Measurements from ENCODE around the gene COL11A1.

GRCh38 chr1:102857251-102857650, 251.1 kb downstream of the COL11A1 start:
- no peak for TF ChIP-seq REST (IDR thresholded peaks at IDR 0.05; ENCODE audit: low read depth)
- TF ChIP-seq, protein P1, sequence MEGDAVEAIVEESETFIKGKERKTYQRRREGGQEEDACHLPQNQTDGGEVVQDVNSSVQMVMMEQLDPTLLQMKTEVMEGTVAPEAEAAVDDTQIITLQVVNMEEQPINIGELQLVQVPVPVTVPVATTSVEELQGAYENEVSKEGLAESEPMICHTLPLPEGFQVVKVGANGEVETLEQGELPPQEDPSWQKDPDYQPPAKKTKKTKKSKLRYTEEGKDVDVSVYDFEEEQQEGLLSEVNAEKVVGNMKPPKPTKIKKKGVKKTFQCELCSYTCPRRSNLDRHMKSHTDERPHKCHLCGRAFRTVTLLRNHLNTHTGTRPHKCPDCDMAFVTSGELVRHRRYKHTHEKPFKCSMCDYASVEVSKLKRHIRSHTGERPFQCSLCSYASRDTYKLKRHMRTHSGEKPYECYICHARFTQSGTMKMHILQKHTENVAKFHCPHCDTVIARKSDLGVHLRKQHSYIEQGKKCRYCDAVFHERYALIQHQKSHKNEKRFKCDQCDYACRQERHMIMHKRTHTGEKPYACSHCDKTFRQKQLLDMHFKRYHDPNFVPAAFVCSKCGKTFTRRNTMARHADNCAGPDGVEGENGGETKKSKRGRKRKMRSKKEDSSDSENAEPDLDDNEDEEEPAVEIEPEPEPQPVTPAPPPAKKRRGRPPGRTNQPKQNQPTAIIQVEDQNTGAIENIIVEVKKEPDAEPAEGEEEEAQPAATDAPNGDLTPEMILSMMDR (IDR thresholded peaks at IDR 0.05 in 2 of 3, conservative IDR thresholded peaks at IDR 0.05 in 1 of 3; ENCODE audit: borderline replicate concordance in 1 of 3, insufficient read depth in 1 of 3, low read depth in 2 of 3, low read length in 2 of 3) = no peak
- no peak for TF ChIP-seq POLR2A (IDR thresholded peaks at IDR 0.05; ENCODE audit: borderline replicate concordance, extremely low read depth, insufficient read depth, insufficient read length)
- TF ChIP-seq EZH2 (IDR thresholded peaks at IDR 0.05) = no peak
- TF ChIP-seq TCF7L2 (IDR thresholded peaks at IDR 0.05; ENCODE audit: borderline replicate concordance, extremely low read depth, insufficient read depth, insufficient read length) = no peak
- TF ChIP-seq EZH2phosphoT487 (IDR thresholded peaks at IDR 0.05; ENCODE audit: borderline replicate concordance) = no peak
- TF ChIP-seq CBX3 (IDR thresholded peaks at IDR 0.05; ENCODE audit: low read depth) = no peak
- no peak for TF ChIP-seq RAD21 (IDR thresholded peaks at IDR 0.05; ENCODE audit: low read depth)
- no peak for TF ChIP-seq YY1 (IDR thresholded peaks at IDR 0.05; ENCODE audit: extremely low read depth, insufficient replicate concordance, low read depth, low read length)
- TF ChIP-seq CEBPB (IDR thresholded peaks at IDR 0.05; ENCODE audit: low read depth) = no peak
- TF ChIP-seq SIN3A (IDR thresholded peaks at IDR 0.05; ENCODE audit: low read depth) = no peak
